Fibroblast of villous mesenchyme (primary cell): Measurements from ENCODE around the gene CRHR1. TPM values are rescaled to one million over a fixed set of nuclear protein-coding genes. Genes with fewer than 3 reads are reported as not detected.

Experiments
- DNase-seq: peaks from one replicate; pipeline ENCODE4 v3.0.0-alpha.2; 2010; ENCODE audit warnings: low read depth
- H3K4me3 ChIP-seq: 2 replicates; pipeline ENCODE4 v1.5.1; 2011; ENCODE audit warnings: low read depth, mild to moderate bottlenecking, low read length
- total RNA-seq: library from RNA; depleted of rRNA; stranded (reverse); fragments of >200 nt; gene quantifications from 2 replicates; pipeline ENCODE4 v1.2.3, GENCODE V29; 2012
- TF ChIP-seq, protein P1 (sequence below): IDR thresholded peaks from 2 replicates; pipeline ENCODE4 v1.5.1; 2012; ENCODE audit warnings: low read depth, mild to moderate bottlenecking, low read length; ENCODE audit not compliant: insufficient read depth

CRHR1 gene
- not detected in 2 replicates for total RNA-seq

GRCh38 chr17:45784293-45784740, at the start of gene CRHR1:
Gene CRHR1 (plus strand): TSS chr17:45784320. CDS start chr17:45784545, 225 bp downstream.
- TF ChIP-seq, protein P1, sequence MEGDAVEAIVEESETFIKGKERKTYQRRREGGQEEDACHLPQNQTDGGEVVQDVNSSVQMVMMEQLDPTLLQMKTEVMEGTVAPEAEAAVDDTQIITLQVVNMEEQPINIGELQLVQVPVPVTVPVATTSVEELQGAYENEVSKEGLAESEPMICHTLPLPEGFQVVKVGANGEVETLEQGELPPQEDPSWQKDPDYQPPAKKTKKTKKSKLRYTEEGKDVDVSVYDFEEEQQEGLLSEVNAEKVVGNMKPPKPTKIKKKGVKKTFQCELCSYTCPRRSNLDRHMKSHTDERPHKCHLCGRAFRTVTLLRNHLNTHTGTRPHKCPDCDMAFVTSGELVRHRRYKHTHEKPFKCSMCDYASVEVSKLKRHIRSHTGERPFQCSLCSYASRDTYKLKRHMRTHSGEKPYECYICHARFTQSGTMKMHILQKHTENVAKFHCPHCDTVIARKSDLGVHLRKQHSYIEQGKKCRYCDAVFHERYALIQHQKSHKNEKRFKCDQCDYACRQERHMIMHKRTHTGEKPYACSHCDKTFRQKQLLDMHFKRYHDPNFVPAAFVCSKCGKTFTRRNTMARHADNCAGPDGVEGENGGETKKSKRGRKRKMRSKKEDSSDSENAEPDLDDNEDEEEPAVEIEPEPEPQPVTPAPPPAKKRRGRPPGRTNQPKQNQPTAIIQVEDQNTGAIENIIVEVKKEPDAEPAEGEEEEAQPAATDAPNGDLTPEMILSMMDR: no peak
- H3K4me3 ChIP-seq: peak within 1 kb of the TSS; percentile 30

GRCh38 chr17:45734598-45734997, 49.5 kb upstream of the CRHR1 start:
- no peak for DNase-seq
- H3K4me3 ChIP-seq: no peak overlapping the region
- TF ChIP-seq, protein P1: no peak

More at GRCh38 chr17:45784293-45784740, at the start of gene CRHR1:
- no peak for DNase-seq

DNA sequence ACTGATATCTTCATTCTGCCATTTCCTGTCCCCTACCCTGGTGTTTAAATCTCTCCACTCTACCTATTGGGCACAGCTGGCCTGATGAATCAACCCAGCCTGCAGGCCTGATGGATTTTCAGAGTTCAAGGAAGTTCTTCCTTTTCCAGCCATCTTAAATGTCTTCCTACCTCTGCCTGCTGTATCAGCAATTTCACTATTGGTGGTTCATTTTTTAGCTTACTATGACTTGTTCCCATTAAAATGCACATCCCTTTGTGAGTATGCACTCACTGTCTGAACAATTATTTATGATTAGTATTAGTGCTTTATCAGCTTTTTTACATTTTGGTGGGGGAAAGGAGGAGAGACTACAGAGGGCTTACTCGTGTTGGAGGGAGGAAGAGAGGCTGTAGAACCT, 48.6 kb upstream of the CRHR1 start:
- TF ChIP-seq, protein P1: no peak
- no peak for DNase-seq

DNA sequence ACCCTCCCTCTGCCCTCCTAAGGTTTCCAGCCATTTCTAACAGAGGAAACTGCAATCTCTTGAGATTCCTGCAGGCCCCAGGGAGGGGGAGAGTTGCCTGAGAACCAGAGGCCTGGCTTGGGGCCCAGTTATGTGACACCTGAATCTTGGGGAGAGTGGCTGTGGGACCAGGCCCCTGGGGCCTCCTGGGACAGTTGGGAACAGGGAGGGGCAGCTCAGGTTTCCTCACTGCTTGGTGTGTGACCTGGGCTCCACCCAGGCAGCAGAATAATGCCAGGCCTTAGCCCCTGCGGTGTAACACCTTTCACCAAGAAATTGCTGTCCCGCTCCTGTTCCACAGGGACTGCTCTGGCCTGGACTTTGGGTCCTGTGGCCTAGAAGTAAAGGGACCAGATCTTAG, 44.3 kb upstream of the CRHR1 start:
- TF ChIP-seq, protein P1: no peak
- no peak overlapping the region for H3K4me3 ChIP-seq
- no peak for DNase-seq

More for the DNA sequence above, 48.6 kb upstream of the CRHR1 start:
- H3K4me3 ChIP-seq: no peak overlapping the region

- DNase-seq: peak; percentile 13
- TF ChIP-seq, protein P1: no peak
- no peak overlapping the region for H3K4me3 ChIP-seq
These were observed 43.4 kb upstream of the CRHR1 start for GRCh38 chr17:45740553-45741330.

DNA sequence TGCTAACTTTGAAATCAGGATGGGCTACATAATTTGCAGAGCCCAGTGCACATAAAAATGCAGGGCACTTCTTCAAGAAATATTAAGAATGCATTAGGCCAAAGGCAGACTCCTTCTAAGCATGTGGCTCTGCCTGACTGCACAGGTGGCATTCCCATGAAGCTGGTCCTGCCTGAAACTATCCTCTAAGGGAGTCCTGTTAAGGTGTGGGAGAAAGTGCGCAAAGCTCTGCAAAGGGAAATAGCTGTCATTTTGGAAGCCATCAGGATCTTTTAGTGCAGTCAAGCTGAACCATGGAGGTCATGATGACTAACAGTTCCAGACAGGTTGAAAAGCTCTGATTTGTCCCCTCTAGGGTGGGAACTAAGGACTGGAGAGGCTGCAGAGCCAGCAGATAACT, 41.9 kb upstream of the CRHR1 start:
- DNase-seq: no peak
- TF ChIP-seq, protein P1: no peak
- H3K4me3 ChIP-seq: no peak overlapping the region
